HepG2 (cell line): ENCODE results near the gene C20orf204. TPM values are rescaled to one million over a fixed set of nuclear protein-coding genes. Genes with fewer than 3 reads are reported as not detected.

ENCODE experiments used
- ARNTL ChIP-seq: sonication (generic); formaldehyde crosslinking; IDR thresholded peaks from 2 replicates; pipeline ENCODE4 v1.4.0; 2020; ENCODE audit warnings: mild to moderate bottlenecking, missing genetic modification reagents
- CSRNP2 ChIP-seq: sonication (generic); formaldehyde crosslinking; conservative IDR thresholded peaks from 2 replicates; pipeline ENCODE4 v1.8.0; 2022; ENCODE audit warnings: low read depth, missing genetic modification reagents
- FOXA3 ChIP-seq: IDR thresholded peaks from 2 replicates; pipeline ENCODE4 v1.6.1; 2016; ENCODE audit warnings: missing genetic modification reagents, missing compliant biosample characterization
- KDM6A ChIP-seq: IDR thresholded peaks from 2 replicates; pipeline ENCODE4 v1.6.1; 2016; ENCODE audit warnings: low read depth
- PAXIP1 ChIP-seq: sonication (generic); formaldehyde crosslinking; conservative IDR thresholded peaks from 2 replicates; pipeline ENCODE4 v1.4.0; 2020; ENCODE audit warnings: mild to moderate bottlenecking, missing genetic modification reagents, moderate library complexity
- RBM22 ChIP-seq: fragments of 200-400 bp; formaldehyde crosslinking; optimal IDR thresholded peaks from 2 replicates; pipeline ENCODE3; 2017; ENCODE audit warnings: mild to moderate bottlenecking, low read length, moderate library complexity
- SMAD9 ChIP-seq: sonication (generic); formaldehyde crosslinking; IDR thresholded peaks from 2 replicates; pipeline ENCODE4 v1.5.1; 2020; ENCODE audit warnings: mild to moderate bottlenecking, missing genetic modification reagents
- SMARCE1 ChIP-seq: fragments of 450-650 bp; IDR thresholded peaks from 2 replicates; pipeline ENCODE4 v1.6.1; 2017; ENCODE audit warnings: borderline replicate concordance
- SNAPC5 ChIP-seq: sonication (generic); formaldehyde crosslinking; IDR thresholded peaks from 2 replicates; pipeline ENCODE4 v1.8.1; 2023; ENCODE audit warnings: mild to moderate bottlenecking, missing genetic modification reagents, borderline replicate concordance
- STAT5B ChIP-seq: sonication (generic); formaldehyde crosslinking; IDR thresholded peaks from 2 replicates; pipeline ENCODE4 v1.4.0; 2020; ENCODE audit warnings: missing genetic modification reagents
- TAF15 ChIP-seq: fragments of 200-400 bp; formaldehyde crosslinking; IDR thresholded peaks from one replicate; pipeline ENCODE4 v1.6.1; 2018; ENCODE audit warnings: mild to moderate bottlenecking, low read depth, low read length; ENCODE audit not compliant: poor library complexity, severe bottlenecking
- TBX3 ChIP-seq: fragments of 450-650 bp; IDR thresholded peaks from 2 replicates; pipeline ENCODE4 v1.6.1; 2017; ENCODE audit warnings: antibody characterized with exemption, mild to moderate bottlenecking, inconsistent platforms, borderline replicate concordance
- TMF1 ChIP-seq: sonication (generic); formaldehyde crosslinking; IDR thresholded peaks from 2 replicates; pipeline ENCODE4 v1.8.1; 2022; ENCODE audit warnings: low read depth, missing genetic modification reagents
- TP53 ChIP-seq: sonication (generic); formaldehyde crosslinking; conservative IDR thresholded peaks from 2 replicates; pipeline ENCODE4 v1.4.0; 2020; ENCODE audit warnings: missing genetic modification reagents
- ZNF20 ChIP-seq: sonication (generic); formaldehyde crosslinking; IDR thresholded peaks from 2 replicates; pipeline ENCODE4 v1.4.0; 2020; ENCODE audit warnings: mild to moderate bottlenecking, moderate library complexity, missing genetic modification reagents
- ZNF230 ChIP-seq: sonication (generic); formaldehyde crosslinking; IDR thresholded peaks from 2 replicates; pipeline ENCODE4 v1.4.0; 2020; ENCODE audit warnings: mild to moderate bottlenecking, missing genetic modification reagents
- ZNF34 ChIP-seq: sonication (generic); formaldehyde crosslinking; IDR thresholded peaks from 2 replicates; pipeline ENCODE4 v1.4.0; 2020; ENCODE audit warnings: mild to moderate bottlenecking, missing genetic modification reagents, borderline replicate concordance
- ZNF350 ChIP-seq: sonication (generic); formaldehyde crosslinking; IDR thresholded peaks from 2 replicates; pipeline ENCODE4 v1.4.0; 2020; ENCODE audit warnings: mild to moderate bottlenecking, low read depth, missing genetic modification reagents, borderline replicate concordance
- ZNF44 ChIP-seq: sonication (generic); formaldehyde crosslinking; IDR thresholded peaks from 2 replicates; pipeline ENCODE4 v1.5.1; 2020; ENCODE audit warnings: mild to moderate bottlenecking, missing genetic modification reagents
- ZNF549 ChIP-seq: sonication (generic); formaldehyde crosslinking; IDR thresholded peaks from 2 replicates; pipeline ENCODE4 v1.5.0; 2020; ENCODE audit warnings: missing genetic modification reagents
- ZNF607 ChIP-seq: sonication (generic); formaldehyde crosslinking; IDR thresholded peaks from 2 replicates; pipeline ENCODE4 v1.5.1; 2020; ENCODE audit warnings: missing genetic modification reagents, mild to moderate bottlenecking, borderline replicate concordance
- ZNF720 ChIP-seq: sonication (generic); formaldehyde crosslinking; IDR thresholded peaks from 2 replicates; pipeline ENCODE4 v1.4.0; 2020; ENCODE audit warnings: missing genetic modification reagents
- ZNF746 ChIP-seq: sonication (generic); formaldehyde crosslinking; IDR thresholded peaks from 2 replicates; pipeline ENCODE4 v1.8.0; 2022; ENCODE audit warnings: mild to moderate bottlenecking, missing genetic modification reagents
- ZSCAN30 ChIP-seq: sonication (generic); formaldehyde crosslinking; IDR thresholded peaks from 2 replicates; pipeline ENCODE4 v1.5.0; 2020; ENCODE audit warnings: mild to moderate bottlenecking, missing genetic modification reagents
- polyA plus RNA-seq, 8 experiments: library from polyadenylated mRNA; depleted of rRNA in 3 of 8; stranded (reverse) in 7 of 8; unstranded in 1 of 8; fragments of >200 nt; fragmentation: Illumina TruSeq in 4 of 8; extraction: Trizol in 4 of 8; gene quantifications; 2 replicates each; pipeline versions ENCODE4 v1.2.1 to v1.2.3, GENCODE V29; 2011 to 2016; ENCODE audit warnings: low read depth in 4 of 8, missing spikeins in 1 of 8, mixed read lengths in 1 of 8; ENCODE audit not compliant: insufficient read depth in 1 of 8
- total RNA-seq, 5 experiments: library from RNA; depleted of rRNA; stranded (reverse); fragments of >200 nt; fragmentation: Illumina TruSeq; extraction: Trizol; gene quantifications; 2 replicates each; pipeline ENCODE4 v1.2.3, GENCODE V29; 2016; ENCODE audit warnings: low read depth in 1 of 5
- TF ChIP-seq, protein P1 (sequence below): sonication (generic); formaldehyde crosslinking; IDR thresholded peaks from 2 replicates; pipeline ENCODE4 v1.4.0; 2020; ENCODE audit warnings: mild to moderate bottlenecking, missing genetic modification reagents

C20orf204 gene
- total and polyA plus RNA-seq, 2 of the 13 experiments (the other 11 are each of a cell fraction or from before 2014, with no cell fraction given) = 22.1 to 80.0 TPM

- TF ChIP-seq RBM22 (peak; percentile 88), PAXIP1 (CRISPR knock-in tag) (peak; percentile 44; the same call in 1 of the 2 replicates), ZNF230 (CRISPR knock-in tag) (no peak), CSRNP2 (CRISPR knock-in tag) (no peak), TBX3 (0 out of 2 replicates have a peak, but pooled peaks have one; percentile 17), TMF1 (no peak), SNAPC5 (CRISPR knock-in tag) (no peak), ZNF350 (no peak; the same call in 1 of the 2 replicates), FOXA3 (CRISPR knock-in tag) (no peak), STAT5B (CRISPR knock-in tag) (peak; percentile 33; the same call in 1 of the 2 replicates), ARNTL (CRISPR knock-in tag) (no peak; the same call in 1 of the 2 replicates), ZNF34 (CRISPR knock-in tag) (no peak), ZNF20 (no peak), KDM6A (CRISPR knock-in tag) (0 out of 2 replicates have a peak, but pooled peaks have one; percentile 24), ZNF549 (no peak), ZNF720 (no peak), ZNF607 (CRISPR knock-in tag) (no peak; the same call in 1 of the 2 replicates), ZSCAN30 (CRISPR knock-in tag) (no peak), SMARCE1 (no peak), ZNF44 (no peak; the same call in 1 of the 2 replicates), TP53 (CRISPR knock-in tag) (no peak), SMAD9 (0 out of 2 replicates have a peak, but pooled peaks have one; percentile 13), ZNF746 (CRISPR knock-in tag) (0 out of 2 replicates have a peak, but pooled peaks have one; percentile 31), TAF15 (peak; percentile 77)
- TF ChIP-seq, protein P1, sequence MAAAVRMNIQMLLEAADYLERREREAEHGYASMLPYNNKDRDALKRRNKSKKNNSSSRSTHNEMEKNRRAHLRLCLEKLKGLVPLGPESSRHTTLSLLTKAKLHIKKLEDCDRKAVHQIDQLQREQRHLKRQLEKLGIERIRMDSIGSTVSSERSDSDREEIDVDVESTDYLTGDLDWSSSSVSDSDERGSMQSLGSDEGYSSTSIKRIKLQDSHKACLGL (CRISPR knock-in tag) = peak; percentile 52
Measured at GRCh38 chr20:64040231-64041039, 4.5 kb downstream of the C20orf204 start (continued).
